Esophagus muscularis mucosa (tissue), 4 donors: ENCODE results near the gene USP49. TPM values are rescaled to one million over a fixed set of nuclear protein-coding genes. Genes with fewer than 3 reads are reported as not detected.

Source experiments
- DNase-seq: peaks from one replicate; pipeline ENCODE4 v3.0.0-alpha.2; 2017; ENCODE audit errors: extremely low spot score
- H3K27ac ChIP-seq, 4 donors: fragments of 200-600 bp; sonication (generic); replicated peaks in 1 of 4; 1 replicate in 3 of 4; 2 replicates in 1 of 4; pipeline ENCODE4 v1.5.1; 2016 to 2019; ENCODE audit warnings: mild to moderate bottlenecking in 1 of 4
- H3K27me3 ChIP-seq, 4 donors: fragments of 200-600 bp; sonication (generic); one replicate each; pipeline versions ENCODE4 v1.5.1 to v1.6.0; 2016 to 2019
- H3K36me3 ChIP-seq, 4 donors: fragments of 200-600 bp; sonication (generic); one replicate each; pipeline ENCODE4 v1.5.1; 2016 to 2019
- H3K4me1 ChIP-seq, 4 donors: fragments of 200-600 bp; sonication (generic); one replicate each; pipeline ENCODE4 v1.5.1; 2016 to 2019
- H3K4me3 ChIP-seq, 4 donors: fragments of 200-600 bp; sonication (generic); 1 replicate in 2 of 4; 2 replicates in 2 of 4; pipeline ENCODE4 v1.5.1; 2016 to 2019; ENCODE audit warnings: mild to moderate bottlenecking in 4 of 4, moderate library complexity in 1 of 4
- H3K9me3 ChIP-seq, 4 donors: fragments of 200-600 bp; sonication (generic); 1 replicate in 3 of 4; 2 replicates in 1 of 4; pipeline ENCODE4 v1.5.1; 2016 to 2019
- EP300 ChIP-seq: sonication (generic); formaldehyde crosslinking; IDR thresholded peaks from one replicate; pipeline ENCODE4 v1.6.1; 2017; ENCODE audit warnings: antibody characterized with exemption
- POLR2A ChIP-seq: fragments of 450-650 bp; IDR thresholded peaks from one replicate; pipeline ENCODE4 v1.6.1; 2017; ENCODE audit warnings: antibody characterized with exemption, moderate library complexity, mild to moderate bottlenecking, low read depth
- POLR2AphosphoS5 ChIP-seq, 2 donors: sonication (generic); formaldehyde crosslinking; IDR thresholded peaks; one replicate each; pipeline ENCODE4 v1.6.1; 2017; ENCODE audit warnings: antibody characterized with exemption in 2 of 2
- WGBS: methylation state at CpG from one replicate; pipeline ENCODE4 v1.1.5; 2018; 5-methylcytosine and 5-hydroxymethylcytosine counted together
- intact Hi-C: fragments of 100-400 bp; cut with DNase I; formaldehyde crosslinking; loops from one replicate; pipeline ENCODE4 v1.15.1; 2023
- total RNA-seq, 4 donors: library from RNA; depleted of rRNA; stranded (reverse); fragments of >200 nt; gene quantifications; one replicate each; pipeline versions ENCODE4 v1.1.0 to v1.2.1, GENCODE V29; 2016
- TF ChIP-seq, protein P1 (sequence below), 3 experiments: fragments of 200-600 bp in 2 of 3; fragments of 450-650 bp in 1 of 3; sonication (generic) in 2 of 3; IDR thresholded peaks; one replicate each; pipeline ENCODE4 v1.5.1; 2017 to 2019; ENCODE audit warnings: antibody characterized with exemption in 3 of 3, mild to moderate bottlenecking in 2 of 3, moderate library complexity in 1 of 3

Gene USP49
- total RNA-seq, 4 donors from 2014 or later = 1.3 to 2.5 (median 2.3) TPM

GRCh38 chr6:41757931-41758640, 137.1 kb downstream of the USP49 start:
- no peak for DNase-seq
- TF ChIP-seq POLR2A (no peak), POLR2AphosphoS5 (IDR thresholded peaks at IDR 0.05) (no peak), EP300 (no peak)
- TF ChIP-seq, protein P1, sequence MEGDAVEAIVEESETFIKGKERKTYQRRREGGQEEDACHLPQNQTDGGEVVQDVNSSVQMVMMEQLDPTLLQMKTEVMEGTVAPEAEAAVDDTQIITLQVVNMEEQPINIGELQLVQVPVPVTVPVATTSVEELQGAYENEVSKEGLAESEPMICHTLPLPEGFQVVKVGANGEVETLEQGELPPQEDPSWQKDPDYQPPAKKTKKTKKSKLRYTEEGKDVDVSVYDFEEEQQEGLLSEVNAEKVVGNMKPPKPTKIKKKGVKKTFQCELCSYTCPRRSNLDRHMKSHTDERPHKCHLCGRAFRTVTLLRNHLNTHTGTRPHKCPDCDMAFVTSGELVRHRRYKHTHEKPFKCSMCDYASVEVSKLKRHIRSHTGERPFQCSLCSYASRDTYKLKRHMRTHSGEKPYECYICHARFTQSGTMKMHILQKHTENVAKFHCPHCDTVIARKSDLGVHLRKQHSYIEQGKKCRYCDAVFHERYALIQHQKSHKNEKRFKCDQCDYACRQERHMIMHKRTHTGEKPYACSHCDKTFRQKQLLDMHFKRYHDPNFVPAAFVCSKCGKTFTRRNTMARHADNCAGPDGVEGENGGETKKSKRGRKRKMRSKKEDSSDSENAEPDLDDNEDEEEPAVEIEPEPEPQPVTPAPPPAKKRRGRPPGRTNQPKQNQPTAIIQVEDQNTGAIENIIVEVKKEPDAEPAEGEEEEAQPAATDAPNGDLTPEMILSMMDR (IDR thresholded peaks at IDR 0.05) = no peak
- WGBS = 68% methylated on average over 6 of the region's 8 CpGs

DNA sequence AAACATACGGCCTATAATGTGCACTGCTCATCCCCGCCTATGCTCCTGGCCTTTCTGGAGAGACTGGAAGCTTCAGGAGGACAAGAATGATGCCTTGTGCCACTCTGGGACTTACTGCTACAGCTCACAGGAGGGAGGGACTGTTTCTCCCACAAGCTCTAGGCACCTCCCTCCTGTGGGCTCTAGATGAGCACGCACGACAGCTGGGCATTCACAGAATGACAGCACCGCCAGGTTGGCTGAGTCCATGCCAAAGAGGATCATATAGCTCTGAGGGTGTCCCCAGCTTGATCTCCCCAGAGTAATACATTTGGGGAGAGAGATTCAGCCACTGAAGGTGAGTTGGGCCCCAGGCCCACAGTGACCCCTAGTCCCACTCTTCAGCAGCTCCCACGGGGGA, 137.9 kb downstream of the USP49 start:
- H3K4me1 ChIP-seq = no peaks in the 10 kb centered on the region
- no peaks in the 10 kb centered on the region for H3K9me3 ChIP-seq
- no peak overlapping the region for H3K27ac ChIP-seq
- no peaks in the 10 kb centered on the region for H3K36me3 ChIP-seq
- H3K27me3 ChIP-seq = no peaks in the 10 kb centered on the region
- intact Hi-C loops = no loop called here
- TF ChIP-seq POLR2A (no peak), POLR2AphosphoS5 (IDR thresholded peaks at IDR 0.05) (no peak), EP300 (no peak)
- TF ChIP-seq, protein P1 (IDR thresholded peaks at IDR 0.05) = no peak
- DNase-seq = no peak
- H3K4me3 ChIP-seq = no peak overlapping the region
- 94% methylated on average over 3 of the region's 6 CpGs for WGBS

More at GRCh38 chr6:41757931-41758640, 137.1 kb downstream of the USP49 start:
- Histone ChIP-seq H3K4me1 (no peaks in the 10 kb centered on the region), H3K36me3 (no peaks in the 10 kb centered on the region), H3K27me3 (no peaks in the 10 kb centered on the region), H3K9me3 (no peaks in the 10 kb centered on the region), H3K27ac (no peak overlapping the region), H3K4me3 (no peak overlapping the region)
- intact Hi-C loops = no loop called here

- Histone ChIP-seq H3K27ac (no peak overlapping the region), H3K9me3 (no peaks in the 10 kb centered on the region), H3K4me1 (no peaks in the 10 kb centered on the region), H3K4me3 (no peak overlapping the region), H3K27me3 (no peaks in the 10 kb centered on the region), H3K36me3 (no peaks in the 10 kb centered on the region)
- TF ChIP-seq POLR2A (no peak), POLR2AphosphoS5 (IDR thresholded peaks at IDR 0.05) (no peak), EP300 (no peak)
- TF ChIP-seq, protein P1 (IDR thresholded peaks at IDR 0.05) = no peak
- DNase-seq = no peak
- WGBS = 81% methylated on average over 3 of the region's 13 CpGs
- intact Hi-C loops = no loop called here
These were observed 138.8 kb downstream of the USP49 start for GRCh38 chr6:41756354-41756753.

DNA sequence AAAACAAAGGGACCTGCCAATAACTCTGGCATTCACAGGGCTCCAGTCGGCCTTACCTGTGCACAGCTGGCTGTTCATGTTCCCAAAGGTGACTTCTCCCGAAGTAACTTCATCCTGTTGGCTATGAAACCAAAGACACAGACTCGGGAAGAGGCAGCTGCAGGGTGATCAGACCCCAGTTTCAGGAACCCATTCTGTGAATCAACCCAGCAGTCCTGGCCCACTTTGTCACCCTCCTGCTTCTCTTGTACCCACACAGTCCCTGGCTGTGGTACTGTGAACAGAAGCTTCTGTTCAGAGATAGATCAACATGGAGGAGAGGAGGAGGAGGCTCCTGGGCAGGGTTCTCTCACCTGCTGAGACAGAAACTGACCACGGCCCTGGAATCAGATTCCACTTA, 139.3 kb downstream of the USP49 start:
- H3K4me3 ChIP-seq = no peak overlapping the region
- no peaks in the 10 kb centered on the region for H3K36me3 ChIP-seq
- WGBS = 79% methylated on average over 4 of the region's 4 CpGs
- DNase-seq = no peak
- intact Hi-C loops = no loop called here
- H3K4me1 ChIP-seq = no peaks in the 10 kb centered on the region
- H3K27me3 ChIP-seq = no peaks in the 10 kb centered on the region
- no peak for TF ChIP-seq EP300
- TF ChIP-seq POLR2AphosphoS5 (IDR thresholded peaks at IDR 0.05) = no peak
- TF ChIP-seq, protein P1 (IDR thresholded peaks at IDR 0.05) = no peak
- TF ChIP-seq POLR2A = no peak
- H3K9me3 ChIP-seq = no peaks in the 10 kb centered on the region
- H3K27ac ChIP-seq = no peak overlapping the region

- TF ChIP-seq POLR2A (no peak), EP300 (no peak), POLR2AphosphoS5 (IDR thresholded peaks at IDR 0.05) (no peak)
- TF ChIP-seq, protein P1 (IDR thresholded peaks at IDR 0.05) = no peak
- Histone ChIP-seq H3K4me3 (no peak overlapping the region), H3K9me3 (no peaks in the 10 kb centered on the region), H3K27ac (no peak overlapping the region), H3K27me3 (no peaks in the 10 kb centered on the region), H3K4me1 (no peaks in the 10 kb centered on the region), H3K36me3 (no peaks in the 10 kb centered on the region)
- intact Hi-C loops = no loop called here
- WGBS = 98% methylated on average over 3 of the region's 3 CpGs
- DNase-seq = no peak
These were observed 144.8 kb downstream of the USP49 start for GRCh38 chr6:41750374-41750773.
